GM13976 (cell line): ENCODE results near the gene PRPF31.

ENCODE experiments used
- DNase-seq: peaks from one replicate; pipeline ENCODE4 v3.0.0; 2012; ENCODE audit warnings: low spot score
- in situ Hi-C: fragments of 300-500 bp; cut with MboI; formaldehyde crosslinking; loops from one replicate; pipeline ENCODE4 v1.12.0; 2022; ENCODE audit warnings: low sequenced_read_pairs, mixed read lengths, inconsistent platforms; ENCODE audit not compliant: unreplicated experiment
- TF ChIP-seq, protein P1 (sequence below): IDR thresholded peaks from 2 replicates; pipeline ENCODE4 v1.5.1; 2012; ENCODE audit warnings: borderline replicate concordance, mild to moderate bottlenecking; ENCODE audit not compliant: insufficient read depth; ENCODE audit errors: extremely low read depth, missing control alignments, control extremely low read depth

The PRPF31 gene

DNA sequence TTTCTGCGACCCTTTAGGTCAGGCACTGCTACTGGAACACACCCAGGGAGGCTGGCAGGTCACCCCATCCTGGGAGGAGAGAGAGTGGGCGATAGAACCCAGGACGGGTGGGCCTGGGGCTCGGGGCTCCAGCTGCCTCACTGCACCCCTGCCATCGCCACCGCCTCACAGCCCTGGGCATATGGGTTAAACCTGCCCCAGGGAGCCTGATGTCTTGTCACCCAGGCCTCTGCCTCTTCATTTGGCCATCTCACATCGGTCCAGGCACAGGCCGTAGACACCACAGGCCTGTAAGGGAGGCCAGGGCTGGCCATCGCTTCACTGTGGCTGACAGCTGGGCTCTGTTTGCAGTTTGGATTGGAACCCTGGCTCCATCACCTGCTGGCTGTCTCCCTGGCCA lies 10.2 kb downstream of the PRPF31 start:
- TF ChIP-seq, protein P1, sequence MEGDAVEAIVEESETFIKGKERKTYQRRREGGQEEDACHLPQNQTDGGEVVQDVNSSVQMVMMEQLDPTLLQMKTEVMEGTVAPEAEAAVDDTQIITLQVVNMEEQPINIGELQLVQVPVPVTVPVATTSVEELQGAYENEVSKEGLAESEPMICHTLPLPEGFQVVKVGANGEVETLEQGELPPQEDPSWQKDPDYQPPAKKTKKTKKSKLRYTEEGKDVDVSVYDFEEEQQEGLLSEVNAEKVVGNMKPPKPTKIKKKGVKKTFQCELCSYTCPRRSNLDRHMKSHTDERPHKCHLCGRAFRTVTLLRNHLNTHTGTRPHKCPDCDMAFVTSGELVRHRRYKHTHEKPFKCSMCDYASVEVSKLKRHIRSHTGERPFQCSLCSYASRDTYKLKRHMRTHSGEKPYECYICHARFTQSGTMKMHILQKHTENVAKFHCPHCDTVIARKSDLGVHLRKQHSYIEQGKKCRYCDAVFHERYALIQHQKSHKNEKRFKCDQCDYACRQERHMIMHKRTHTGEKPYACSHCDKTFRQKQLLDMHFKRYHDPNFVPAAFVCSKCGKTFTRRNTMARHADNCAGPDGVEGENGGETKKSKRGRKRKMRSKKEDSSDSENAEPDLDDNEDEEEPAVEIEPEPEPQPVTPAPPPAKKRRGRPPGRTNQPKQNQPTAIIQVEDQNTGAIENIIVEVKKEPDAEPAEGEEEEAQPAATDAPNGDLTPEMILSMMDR: no peak
- DNase-seq: no peak
- in situ Hi-C loops: no loop called here

DNA sequence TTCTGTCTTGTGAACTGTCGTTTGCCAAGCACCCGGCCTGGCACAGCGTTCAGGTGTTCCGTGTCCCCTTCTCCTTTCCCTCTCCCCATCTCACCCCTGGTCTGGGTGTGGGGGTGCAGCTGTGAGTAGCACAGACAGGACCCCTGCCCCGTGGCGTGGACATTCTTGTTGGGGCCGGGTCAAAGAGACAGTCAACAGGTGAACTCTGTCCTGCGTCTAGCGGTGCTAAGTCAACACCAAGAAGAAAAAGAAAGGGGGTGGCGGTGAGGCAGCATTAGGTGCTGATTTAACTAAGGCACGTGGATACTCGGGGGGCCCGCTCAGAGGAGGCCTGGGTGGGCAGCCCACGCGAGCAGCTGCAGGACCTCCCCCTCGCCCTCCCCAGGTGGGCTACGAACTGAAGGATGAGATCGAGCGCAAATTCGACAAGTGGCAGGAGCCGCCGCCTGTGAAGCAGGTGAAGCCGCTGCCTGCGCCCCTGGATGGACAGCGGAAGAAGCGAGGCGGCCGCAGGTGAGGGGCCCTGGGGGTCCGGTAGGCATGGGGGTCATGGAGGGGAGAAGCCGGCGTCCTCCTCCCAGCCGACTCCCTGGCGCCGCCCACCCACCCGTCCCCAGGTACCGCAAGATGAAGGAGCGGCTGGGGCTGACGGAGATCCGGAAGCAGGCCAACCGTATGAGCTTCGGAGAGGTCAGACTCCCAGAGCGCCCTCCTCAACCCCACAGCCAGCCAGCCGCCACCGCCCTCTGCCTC lies 12.3 kb downstream of the PRPF31 start:
- no peak for DNase-seq
- TF ChIP-seq, protein P1: no peak
- in situ Hi-C loops: no loop called here

DNA sequence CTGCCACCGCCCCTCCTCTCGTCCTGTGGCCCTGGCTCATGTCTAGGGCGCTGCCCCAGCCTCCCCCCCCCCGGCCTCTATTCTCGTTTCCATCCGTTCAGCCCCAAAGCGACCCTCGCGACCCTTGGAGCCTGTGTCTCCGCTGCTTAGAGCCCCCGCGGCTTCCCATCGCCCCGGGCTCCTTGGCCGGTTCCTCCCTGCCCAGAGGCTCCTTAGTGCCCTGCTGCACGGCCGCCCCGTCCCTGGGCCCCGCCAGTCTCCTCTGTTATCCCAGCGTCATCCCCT lies 12.8 kb downstream of the PRPF31 start:
- no peak for DNase-seq
- in situ Hi-C loops: no loop called here
- TF ChIP-seq, protein P1: no peak

DNA sequence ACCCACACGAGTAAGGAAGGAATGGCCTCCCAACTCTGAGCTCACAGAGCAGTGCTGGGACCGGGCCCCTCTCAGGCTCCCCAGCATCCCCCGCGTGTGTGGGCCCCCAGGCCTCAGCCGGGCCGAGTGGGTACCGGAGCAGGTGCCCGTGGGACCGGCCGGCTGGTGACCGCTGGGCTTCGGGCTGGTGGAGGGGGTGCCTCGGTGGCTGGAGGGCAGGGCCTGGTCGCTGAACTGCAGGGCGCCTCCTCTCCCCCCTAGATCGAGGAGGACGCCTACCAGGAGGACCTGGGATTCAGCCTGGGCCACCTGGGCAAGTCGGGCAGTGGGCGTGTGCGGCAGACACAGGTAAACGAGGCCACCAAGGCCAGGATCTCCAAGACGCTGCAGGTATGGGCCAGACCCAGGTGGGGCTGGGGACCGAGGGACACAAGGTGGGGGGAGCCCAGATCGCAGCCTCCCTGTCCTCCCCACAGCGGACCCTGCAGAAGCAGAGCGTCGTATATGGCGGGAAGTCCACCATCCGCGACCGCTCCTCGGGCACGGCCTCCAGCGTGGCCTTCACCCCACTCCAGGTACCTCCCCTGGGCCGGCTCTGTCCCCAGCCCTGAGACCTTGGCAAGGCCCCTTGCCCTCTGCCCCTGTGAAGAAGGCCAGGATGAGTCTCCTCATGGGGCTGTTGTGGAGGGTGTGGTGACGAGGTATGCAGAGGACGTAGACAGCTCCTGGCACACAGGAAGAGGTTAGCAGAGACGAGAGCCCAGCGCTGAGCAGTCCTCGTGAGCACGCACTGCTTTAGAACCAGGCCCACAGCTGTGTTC lies 13.5 kb downstream of the PRPF31 start:
- DNase-seq: no peak
- in situ Hi-C loops: no loop called here
- TF ChIP-seq, protein P1: no peak

DNA sequence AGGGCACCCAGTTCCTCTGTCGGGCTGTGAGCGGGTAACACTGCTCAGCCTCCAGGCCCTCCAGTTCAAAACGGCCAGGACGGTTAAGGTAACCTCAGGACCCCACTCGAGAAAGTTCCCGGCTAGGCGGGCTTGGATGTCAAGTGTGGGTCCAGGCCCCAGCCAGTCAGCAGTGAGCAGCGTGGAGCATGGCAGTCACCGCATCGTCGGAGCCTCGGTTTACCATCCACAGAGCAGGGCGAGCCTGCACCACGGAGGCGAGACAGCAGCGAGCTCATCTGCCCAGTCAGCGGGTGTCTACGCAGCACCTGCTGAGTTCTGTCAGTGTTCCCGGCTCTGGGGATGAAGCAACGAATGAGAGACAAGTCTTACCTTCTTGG lies 14.1 kb downstream of the PRPF31 start:
- no peak for DNase-seq

DNA sequence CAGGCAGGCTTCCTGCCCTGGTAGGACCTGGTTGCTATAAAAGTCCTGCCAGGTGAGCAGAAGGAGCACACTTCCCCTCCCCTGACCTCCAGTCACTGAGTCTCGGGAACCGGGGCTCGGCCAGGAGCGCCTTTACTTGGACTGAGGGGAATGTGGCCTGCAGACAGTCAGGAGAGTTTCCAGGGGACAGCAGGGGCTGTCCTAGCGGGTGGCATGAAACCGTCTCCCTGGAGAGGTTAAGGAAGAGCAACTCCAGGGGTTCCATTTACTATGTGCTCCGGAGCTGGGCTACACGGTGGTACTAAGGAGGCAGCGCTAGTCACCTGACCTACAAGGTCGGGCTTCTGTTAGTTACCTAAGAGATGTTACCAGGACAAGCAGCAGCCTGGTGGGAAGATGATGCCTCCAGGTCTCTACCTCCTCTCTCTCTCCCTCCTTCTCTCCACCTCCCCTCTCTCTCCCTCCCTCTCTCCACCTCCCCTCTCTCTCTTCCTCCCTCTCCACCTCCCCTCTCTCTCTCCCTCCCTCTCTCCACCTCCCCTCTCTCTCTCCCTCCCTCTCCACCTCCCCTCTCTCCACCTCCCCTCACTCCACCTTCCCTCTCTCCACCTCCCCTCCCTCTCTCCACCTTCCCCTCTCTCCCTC lies 17.9 kb downstream of the PRPF31 start:
- TF ChIP-seq, protein P1: no peak
- in situ Hi-C loops: no loop called here
- no peak for DNase-seq

More for the DNA sequence above, 14.1 kb downstream of the PRPF31 start:
- TF ChIP-seq, protein P1: no peak
- in situ Hi-C loops: no loop called here
